HG02571 (cell line): Measurements from ENCODE around the gene WIPF2.
"Not testable (repeated sequence)": the region's sequence is repeated elsewhere in the genome, so short reads cannot be mapped to it uniquely, and the experiment has no call there.

Source experiments
- ATAC-seq: cut with Tn5 transposase; IDR thresholded peaks from one replicate; pipeline ENCODE4 v1.9.1; 2021; ENCODE audit warnings: mild to moderate bottlenecking, moderate library complexity; ENCODE audit not compliant: unreplicated experiment

The WIPF2 gene

GRCh38 chr17:40293363-40293762 is 74.3 kb downstream of the WIPF2 start:
- no peak for ATAC-seq

- no peak for ATAC-seq
Measured at GRCh38 chr17:40295488-40296436, 76.7 kb downstream of the WIPF2 start.

GRCh38 chr17:40297511-40297910 is 78.4 kb downstream of the WIPF2 start:
- no peak for ATAC-seq

GRCh38 chr17:40298726-40299125 is 79.6 kb downstream of the WIPF2 start:
- no peak for ATAC-seq

- ATAC-seq = not testable (repeated sequence)
Measured at GRCh38 chr17:40299159-40299757, 80.2 kb downstream of the WIPF2 start.

- no peak for ATAC-seq
Measured at GRCh38 chr17:40301315-40301714, 82.2 kb downstream of the WIPF2 start.

GRCh38 chr17:40303009-40303657 is 84.0 kb downstream of the WIPF2 start:
- no peak for ATAC-seq

- no peak for ATAC-seq
Measured at GRCh38 chr17:40303708-40304551, 84.8 kb downstream of the WIPF2 start.

GRCh38 chr17:40304552-40304863 is 85.4 kb downstream of the WIPF2 start:
- not testable (repeated sequence) for ATAC-seq

- ATAC-seq = not testable (repeated sequence)
Measured at GRCh38 chr17:40304866-40305265, 85.8 kb downstream of the WIPF2 start.

GRCh38 chr17:40306395-40306794 is 87.3 kb downstream of the WIPF2 start:
- ATAC-seq = no peak

GRCh38 chr17:40307001-40307730 is 88.1 kb downstream of the WIPF2 start:
- no peak for ATAC-seq

GRCh38 chr17:40307740-40308239 is 88.7 kb downstream of the WIPF2 start:
- no peak for ATAC-seq

GRCh38 chr17:40309031-40309948 is 90.2 kb downstream of the WIPF2 start, which contains the start of gene RARA:
RARA (plus strand) TSS chr17:40309180; CDS start chr17:40331219, 22,039 bp downstream.
- no peak for ATAC-seq

GRCh38 chr17:40309949-40310510 is 90.9 kb downstream of the WIPF2 start:
- no peak for ATAC-seq

- no peak for ATAC-seq
Measured at GRCh38 chr17:40310882-40311391, 91.8 kb downstream of the WIPF2 start.

- no peak for ATAC-seq
Measured at GRCh38 chr17:40311575-40311974, 92.5 kb downstream of the WIPF2 start.

GRCh38 chr17:40312131-40312731 is 93.1 kb downstream of the WIPF2 start:
- ATAC-seq = no peak
